Body of pancreas (tissue), 4 donors: ENCODE data around the gene ZNF577.

ENCODE experiments used
- CTCF ChIP-seq, 7 experiments: fragments of 450-650 bp in 4 of 7; fragments of 200-600 bp in 3 of 7; sonication (generic) in 3 of 7; IDR thresholded peaks; one replicate each; pipeline ENCODE4 v1.5.1; 2016 to 2019; ENCODE audit warnings: antibody characterized with exemption in 7 of 7
- POLR2A ChIP-seq, 3 donors: fragments of 450-650 bp; IDR thresholded peaks; one replicate each; pipeline ENCODE4 v1.6.1; 2016; ENCODE audit warnings: antibody characterized with exemption in 3 of 3, mild to moderate bottlenecking in 2 of 3

GRCh38 chr19:51901860-51902259 is 14.1 kb upstream of the ZNF577 start:
- TF ChIP-seq CTCF (IDR thresholded peaks at IDR 0.05) (no peak), POLR2A (IDR thresholded peaks at IDR 0.05) (no peak)
